Metanephros (tissue), 1 donor: Measurements from ENCODE around the gene TLE2. TPM values are rescaled to one million over a fixed set of nuclear protein-coding genes. Genes with fewer than 3 reads are reported as not detected.

Experiments
- total RNA-seq: library from RNA; depleted of rRNA; stranded (reverse); fragments of >200 nt; gene quantifications from one replicate; pipeline ENCODE4 v1.2.3, GENCODE V29; 2014

Gene TLE2
- 40.8 TPM for total RNA-seq

GRCh38 chr19:3029065-3029923, at the start of gene TLE2:
TSS of gene TLE2 (minus strand) at chr19:3029280. CDS start at chr19:3028904, 376 bp downstream.

GRCh38 chr19:3062165-3063105, 33.4 kb upstream of the TLE2 start, which contains the start of gene TLE5:
TSS of gene TLE5 (minus strand) at chr19:3062495. CDS start at chr19:3062200, 295 bp downstream.

GRCh38 chr19:2977001-2977745, 51.9 kb downstream of the TLE2 start, which contains the start of gene TLE6:
TSS of gene TLE6 (plus strand) at chr19:2977564. CDS start at chr19:2978234, 670 bp downstream.

Other genes with a start within 250 kb of the TLE2 start
- gene SGTA, start 246.0 kb downstream of the TLE2 start, total RNA-seq = 52.5 TPM
- gene THOP1, start 243.8 kb downstream of the TLE2 start, total RNA-seq = 64.0 TPM
- gene ZNF554, start 209.4 kb downstream of the TLE2 start, total RNA-seq = 9.1 TPM
- gene ZNF555, start 187.8 kb downstream of the TLE2 start, total RNA-seq = 16.7 TPM
- 9.3 TPM for gene ZNF556, start 161.9 kb downstream of the TLE2 start, total RNA-seq
- gene ZNF57, start 128.4 kb downstream of the TLE2 start, total RNA-seq = 6.1 TPM
- gene ZNF77, start 84.3 kb downstream of the TLE2 start, total RNA-seq = 9.3 TPM
- gene TLE6, start 51.7 kb downstream of the TLE2 start, total RNA-seq = 7.6 TPM
- gene TLE5, start 33.2 kb upstream of the TLE2 start, total RNA-seq = 145 TPM
- 49.9 TPM for gene GNA11, start 65.1 kb upstream of the TLE2 start, total RNA-seq
- gene GNA15, start 106.8 kb upstream of the TLE2 start, total RNA-seq = 4.7 TPM
- 4.8 TPM for gene S1PR4, start 149.5 kb upstream of the TLE2 start, total RNA-seq
- 27.7 TPM for gene NCLN, start 156.7 kb upstream of the TLE2 start, total RNA-seq
- gene CELF5, start 195.4 kb upstream of the TLE2 start, total RNA-seq = 0.58 TPM